Measurements from ENCODE around the gene ANKRD13A. TPM values are rescaled to one million over a fixed set of nuclear protein-coding genes. Genes with fewer than 3 reads are reported as not detected.

Gene ANKRD13A
- total and polyA plus RNA-seq, 2 donors (not counting 3 experiments of a cell fraction or from before 2014, with no cell fraction given), result 37.0 to 43.9 TPM

DNA sequence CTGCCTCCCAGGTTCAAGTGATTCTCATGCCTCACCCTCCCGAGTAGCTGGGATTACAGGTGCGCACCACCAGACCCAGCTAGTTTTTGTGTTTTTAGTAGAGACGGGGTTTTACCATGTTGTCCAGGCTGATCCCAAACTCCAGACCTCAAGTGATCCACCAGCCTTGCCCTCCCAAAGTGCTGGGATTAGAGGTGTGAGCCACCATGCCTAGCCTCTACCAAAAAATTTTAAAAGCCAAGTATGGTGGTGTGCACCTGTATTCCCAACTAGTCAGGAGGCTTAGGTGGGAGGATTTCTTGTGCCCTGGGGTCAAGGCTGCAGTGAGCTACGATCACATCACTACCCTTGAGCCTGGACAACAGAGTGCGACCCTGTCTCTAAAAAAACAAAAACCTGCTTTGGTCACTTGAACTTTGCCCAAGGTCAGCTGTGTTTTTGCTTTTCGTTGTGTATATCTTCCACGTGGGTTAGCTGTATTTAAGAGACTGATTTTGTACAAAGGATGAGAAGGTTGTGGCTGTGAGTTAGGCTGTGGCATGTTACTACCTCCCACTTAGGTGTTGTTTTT lies 36.4 kb downstream of the ANKRD13A start:
- DNase-seq (ENCODE audit: low read depth, low spot score) (no peak), FAIRE-seq (no peak)
- H3K27me3 ChIP-seq (ENCODE audit: control insufficient read depth in 2 of 2, insufficient read depth in 2 of 2, low read length in 2 of 2), result no peaks in the 10 kb centered on the region
- ChIA-PET CTCF (no interaction called here), POLR2A (interaction anchor here (0.7 kb wide), 1 partner anchor 122 kb away, joined by 3 read pairs; no protein-coding TSS in a partner anchor)
- no peaks in the 10 kb centered on the region for H4K20me1 ChIP-seq (replicated peaks; ENCODE audit: control insufficient read depth, extremely low read depth, insufficient read depth, low read length)
- no peak overlapping the region for H3K4me2 ChIP-seq (ENCODE audit: insufficient read depth, low read length)
- no peaks in the 10 kb centered on the region for H3K9me1 ChIP-seq (replicated peaks; ENCODE audit: control insufficient read depth, extremely low read depth, insufficient read depth, low read length)
- dilution Hi-C loops (cut with MboI; ENCODE audit: extremely low pct_ligation_motif_present, low sequenced_read_pairs), result no loop called here
- no peak overlapping the region for H3K9ac ChIP-seq (replicated peaks; ENCODE audit: extremely low read depth, insufficient read depth, low read length)
- TF ChIP-seq, protein P1, sequence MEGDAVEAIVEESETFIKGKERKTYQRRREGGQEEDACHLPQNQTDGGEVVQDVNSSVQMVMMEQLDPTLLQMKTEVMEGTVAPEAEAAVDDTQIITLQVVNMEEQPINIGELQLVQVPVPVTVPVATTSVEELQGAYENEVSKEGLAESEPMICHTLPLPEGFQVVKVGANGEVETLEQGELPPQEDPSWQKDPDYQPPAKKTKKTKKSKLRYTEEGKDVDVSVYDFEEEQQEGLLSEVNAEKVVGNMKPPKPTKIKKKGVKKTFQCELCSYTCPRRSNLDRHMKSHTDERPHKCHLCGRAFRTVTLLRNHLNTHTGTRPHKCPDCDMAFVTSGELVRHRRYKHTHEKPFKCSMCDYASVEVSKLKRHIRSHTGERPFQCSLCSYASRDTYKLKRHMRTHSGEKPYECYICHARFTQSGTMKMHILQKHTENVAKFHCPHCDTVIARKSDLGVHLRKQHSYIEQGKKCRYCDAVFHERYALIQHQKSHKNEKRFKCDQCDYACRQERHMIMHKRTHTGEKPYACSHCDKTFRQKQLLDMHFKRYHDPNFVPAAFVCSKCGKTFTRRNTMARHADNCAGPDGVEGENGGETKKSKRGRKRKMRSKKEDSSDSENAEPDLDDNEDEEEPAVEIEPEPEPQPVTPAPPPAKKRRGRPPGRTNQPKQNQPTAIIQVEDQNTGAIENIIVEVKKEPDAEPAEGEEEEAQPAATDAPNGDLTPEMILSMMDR (IDR thresholded peaks at IDR 0.05; ENCODE audit: extremely low read depth in 1 of 2, insufficient read depth in 1 of 2, low read depth in 1 of 2, low read length in 2 of 2), result no peak
- TF ChIP-seq JUN (IDR thresholded peaks at IDR 0.05; ENCODE audit: borderline replicate concordance, insufficient read depth, insufficient read length, low read depth), result no peak
- TF ChIP-seq FOS (IDR thresholded peaks at IDR 0.05; ENCODE audit: borderline replicate concordance, insufficient read depth, low read length), result no peak
- no peak for TF ChIP-seq POLR2AphosphoS5 (IDR thresholded peaks at IDR 0.05; ENCODE audit: insufficient read depth, low read depth, low read length)
- no peak for TF ChIP-seq GATA2 (IDR thresholded peaks at IDR 0.05; ENCODE audit: insufficient read depth, insufficient read length, low read depth, low read length)
- TF ChIP-seq, protein P2, sequence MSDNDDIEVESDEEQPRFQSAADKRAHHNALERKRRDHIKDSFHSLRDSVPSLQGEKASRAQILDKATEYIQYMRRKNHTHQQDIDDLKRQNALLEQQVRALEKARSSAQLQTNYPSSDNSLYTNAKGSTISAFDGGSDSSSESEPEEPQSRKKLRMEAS (IDR thresholded peaks at IDR 0.05; ENCODE audit: insufficient read depth, insufficient read length), result no peak
- no peak for TF ChIP-seq EZH2 (IDR thresholded peaks at IDR 0.05; ENCODE audit: borderline replicate concordance, low read depth, low read length, severe bottlenecking)
- peaks cover 0 to 13% of the 10 kb centered on the region in 2 experiments for H3K36me3 ChIP-seq (ENCODE audit: control insufficient read depth in 2 of 2, extremely low read depth in 1 of 2, insufficient read depth in 2 of 2, low read length in 2 of 2)
- no peaks in the 10 kb centered on the region for H3K9me3 ChIP-seq (replicated peaks; ENCODE audit: control insufficient read depth, insufficient read depth, low read length)
- intact Hi-C loops (cut with micrococcal nuclease), result no loop called here
- no peak overlapping the region for H3K4me3 ChIP-seq (replicated peaks in 1 of 3; ENCODE audit: insufficient read depth in 1 of 3, low read depth in 1 of 3, low read length in 3 of 3)
- BruUV-seq (replicated peaks), result no TSS peak
- peaks cover 22% of the 10 kb centered on the region for H3K4me1 ChIP-seq (ENCODE audit: control insufficient read depth, extremely low read depth, insufficient read depth, low read length)
- no peaks in the 10 kb centered on the region for H3K79me2 ChIP-seq (ENCODE audit: control insufficient read depth, insufficient read depth, low read length)
- no peak overlapping the region for H3K27ac ChIP-seq (ENCODE audit: insufficient read depth, low read depth, low read length)
- no peak overlapping the region for H2AFZ ChIP-seq (ENCODE audit: low read depth, low read length)
